Measurements from ENCODE around the gene BPHL.
"Not testable (repeated sequence)": the region's sequence is repeated elsewhere in the genome, so short reads cannot be mapped to it uniquely, and the experiment has no call there.

The BPHL gene

DNA sequence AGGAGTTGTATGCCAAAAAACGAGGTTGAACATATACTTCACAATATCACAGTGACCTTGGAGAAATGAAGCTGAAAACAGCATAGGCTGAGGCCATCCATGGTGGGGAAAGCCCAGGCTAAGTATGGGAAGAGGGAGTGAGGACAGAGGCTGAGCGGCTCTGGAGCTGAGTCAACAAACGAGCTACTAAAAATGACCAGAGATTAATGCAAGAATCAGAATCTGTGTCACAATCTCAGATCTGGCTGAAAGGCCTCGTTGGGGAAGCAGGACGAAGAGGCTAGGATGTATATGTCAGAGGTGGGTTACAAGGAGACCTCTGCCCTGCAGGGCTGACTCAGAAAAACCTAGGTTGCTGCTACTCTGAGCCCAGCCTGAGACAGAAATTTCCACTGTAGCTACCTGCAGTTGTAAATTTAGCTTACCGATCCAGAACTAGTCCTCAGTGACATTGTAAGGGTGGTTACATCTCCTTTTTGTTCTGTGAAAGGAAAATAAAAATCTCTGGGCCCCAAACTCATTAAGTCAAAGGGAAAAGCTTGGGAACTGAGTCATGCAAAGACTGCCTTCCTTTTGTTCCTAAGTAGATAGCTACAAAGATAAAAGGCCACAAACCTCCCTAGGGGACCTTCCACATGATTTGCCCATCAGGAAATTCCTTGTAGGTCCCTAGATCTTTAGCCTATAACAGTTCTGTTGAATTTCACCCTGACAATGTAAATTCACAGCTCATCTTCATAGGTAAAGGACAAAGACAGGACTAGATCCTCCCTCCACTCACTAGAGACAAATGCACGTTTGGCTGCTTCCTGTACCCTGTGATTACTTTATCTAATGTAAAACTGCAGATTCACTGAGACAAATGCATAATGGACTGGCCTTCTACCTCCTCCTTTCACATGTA, 47.4 kb downstream of the BPHL start:
- TF ChIP-seq, protein P1, sequence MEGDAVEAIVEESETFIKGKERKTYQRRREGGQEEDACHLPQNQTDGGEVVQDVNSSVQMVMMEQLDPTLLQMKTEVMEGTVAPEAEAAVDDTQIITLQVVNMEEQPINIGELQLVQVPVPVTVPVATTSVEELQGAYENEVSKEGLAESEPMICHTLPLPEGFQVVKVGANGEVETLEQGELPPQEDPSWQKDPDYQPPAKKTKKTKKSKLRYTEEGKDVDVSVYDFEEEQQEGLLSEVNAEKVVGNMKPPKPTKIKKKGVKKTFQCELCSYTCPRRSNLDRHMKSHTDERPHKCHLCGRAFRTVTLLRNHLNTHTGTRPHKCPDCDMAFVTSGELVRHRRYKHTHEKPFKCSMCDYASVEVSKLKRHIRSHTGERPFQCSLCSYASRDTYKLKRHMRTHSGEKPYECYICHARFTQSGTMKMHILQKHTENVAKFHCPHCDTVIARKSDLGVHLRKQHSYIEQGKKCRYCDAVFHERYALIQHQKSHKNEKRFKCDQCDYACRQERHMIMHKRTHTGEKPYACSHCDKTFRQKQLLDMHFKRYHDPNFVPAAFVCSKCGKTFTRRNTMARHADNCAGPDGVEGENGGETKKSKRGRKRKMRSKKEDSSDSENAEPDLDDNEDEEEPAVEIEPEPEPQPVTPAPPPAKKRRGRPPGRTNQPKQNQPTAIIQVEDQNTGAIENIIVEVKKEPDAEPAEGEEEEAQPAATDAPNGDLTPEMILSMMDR (IDR thresholded peaks at IDR 0.05; ENCODE audit: low read depth, low read length) = no peak

DNA sequence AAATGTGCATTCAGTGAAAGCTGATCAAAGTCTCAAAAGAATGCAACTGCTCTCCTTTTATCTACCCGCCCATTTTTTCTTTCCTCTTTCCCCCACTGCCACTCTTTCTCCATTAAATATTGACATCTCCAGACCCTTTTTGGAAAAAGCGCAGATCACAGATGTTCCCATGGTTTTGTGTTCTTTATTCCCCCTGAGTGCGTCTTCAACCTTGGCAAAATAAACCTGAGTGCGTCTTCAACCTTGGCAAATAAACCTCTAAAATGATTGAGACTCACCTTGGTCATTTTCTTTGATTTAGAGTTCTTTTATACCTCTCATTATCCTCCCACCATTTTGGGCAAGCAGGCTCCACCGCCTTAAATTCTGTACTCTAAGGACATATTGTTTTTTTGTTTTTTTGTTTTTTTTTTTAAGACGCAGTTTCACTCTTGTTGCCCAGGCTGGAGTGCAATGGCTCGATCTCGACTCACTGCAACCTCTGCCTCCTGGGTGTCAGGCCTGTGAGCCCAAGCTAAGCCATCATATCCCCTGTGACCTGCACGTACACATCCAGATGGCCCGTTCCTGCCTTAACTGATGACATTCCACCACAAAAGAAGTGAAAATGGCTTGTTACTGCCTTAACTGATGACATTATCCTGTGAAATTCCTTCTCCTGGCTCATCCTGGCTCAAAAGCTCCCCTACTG, 48.2 kb downstream of the BPHL start:
- not testable (repeated sequence) for H3K4me3 ChIP-seq (ENCODE audit: low read depth, low read length)

More for the DNA sequence above, 47.4 kb downstream of the BPHL start:
- H3K4me3 ChIP-seq (ENCODE audit: low read depth, low read length) = no peak overlapping the region

DNA sequence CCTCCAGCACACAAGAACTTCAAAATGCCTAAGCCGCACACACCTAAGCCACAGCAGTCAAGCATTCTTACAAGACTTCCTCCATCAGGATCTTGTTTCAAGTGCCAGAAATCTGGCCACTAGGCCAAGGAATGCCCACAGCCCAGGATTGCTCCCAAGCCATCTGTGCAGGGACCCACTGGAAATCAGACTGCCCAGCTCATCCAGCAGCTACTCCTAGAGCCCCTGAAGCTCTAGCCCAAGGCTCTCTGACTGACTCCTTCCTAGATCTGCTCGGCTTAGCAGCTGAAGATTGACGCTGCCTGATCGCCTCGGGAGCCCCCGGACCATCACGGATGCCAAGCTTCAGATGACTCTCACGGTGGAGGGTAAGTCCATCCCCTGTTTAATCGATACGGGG, 49.5 kb downstream of the BPHL start:
- H3K4me3 ChIP-seq (ENCODE audit: low read depth, low read length) = not testable (repeated sequence)

DNA sequence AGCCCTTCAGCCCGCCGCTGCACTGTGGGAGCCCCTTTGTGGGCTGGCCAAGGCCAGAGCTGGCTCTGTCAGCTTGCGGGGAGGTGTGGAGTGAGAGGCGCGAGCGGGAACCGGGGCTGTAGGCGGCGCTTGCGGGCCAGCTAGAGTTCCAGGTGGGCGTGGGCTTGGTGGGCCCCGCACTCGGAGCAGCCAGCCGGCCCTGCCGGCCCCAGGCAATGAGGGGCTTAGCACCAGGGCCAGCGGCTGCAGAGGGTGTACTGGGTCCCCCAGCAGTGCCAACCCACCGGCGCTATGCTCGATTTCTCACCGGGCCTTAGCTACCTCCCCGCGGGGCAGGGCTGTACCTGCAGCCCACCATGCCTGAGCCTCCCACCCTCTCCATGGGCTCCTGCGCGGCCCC, 52.2 kb downstream of the BPHL start:
- H3K4me3 ChIP-seq (ENCODE audit: low read depth, low read length) = not testable (repeated sequence)

DNA sequence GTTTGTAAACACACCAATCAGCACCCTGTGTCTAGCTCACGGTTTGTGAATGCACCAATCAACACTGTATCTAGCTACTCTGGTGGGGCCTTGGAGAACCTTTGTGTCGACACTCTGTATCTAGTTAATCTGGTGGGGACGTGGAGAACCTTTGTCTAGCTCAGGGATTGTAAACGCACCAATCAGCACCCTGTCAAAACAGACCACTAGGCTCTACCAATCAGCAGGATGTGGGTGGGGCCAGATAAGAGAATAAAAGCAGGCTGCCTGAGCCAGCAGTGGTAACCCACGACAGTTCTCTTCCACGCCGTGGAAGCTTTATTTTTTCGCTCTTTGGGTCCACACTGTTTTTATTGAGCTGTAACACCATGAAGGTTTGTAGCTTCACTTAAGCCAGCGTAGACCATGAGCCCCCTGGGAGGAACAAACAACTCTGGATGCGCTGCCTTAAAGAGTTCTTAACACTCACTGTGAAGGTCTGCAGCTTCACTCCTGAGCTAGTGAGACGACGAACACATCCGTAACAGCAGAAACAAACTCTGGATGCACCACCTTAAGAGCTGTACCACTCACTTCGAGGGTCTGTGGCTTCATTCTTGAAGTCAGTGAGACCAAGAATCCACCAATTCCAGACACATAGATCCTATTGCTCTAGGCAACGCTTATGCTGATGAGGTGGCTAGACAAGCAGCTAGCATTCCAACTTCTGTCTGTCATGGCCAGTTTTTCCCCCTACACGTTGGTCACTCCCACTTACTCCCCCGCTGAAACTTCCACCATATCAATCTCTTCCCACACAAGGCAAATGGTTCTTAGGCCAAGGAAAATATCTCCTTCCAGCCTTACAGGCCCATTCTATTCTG, 53.0 kb downstream of the BPHL start:
- H3K4me3 ChIP-seq (ENCODE audit: low read depth, low read length) = not testable (repeated sequence)

DNA sequence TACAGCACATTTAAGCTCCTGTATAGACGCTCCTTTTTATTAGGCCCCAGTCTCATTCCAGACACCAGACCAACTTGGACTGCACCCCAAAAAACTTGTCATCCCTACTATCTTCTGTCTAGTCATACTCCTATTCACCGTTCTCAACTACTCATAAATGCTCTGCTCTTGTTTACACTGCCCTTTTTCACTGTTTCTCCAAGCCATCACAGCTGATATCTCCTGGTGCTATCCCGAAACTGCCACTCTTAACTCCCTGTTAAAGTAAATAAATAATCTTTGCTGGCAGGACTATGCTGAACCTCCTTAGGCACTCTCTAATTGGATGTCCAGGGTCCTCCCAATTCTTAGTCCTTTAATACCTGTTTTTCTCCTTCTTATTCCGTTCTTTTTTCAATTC, 54.3 kb downstream of the BPHL start:
- not testable (repeated sequence) for H3K4me3 ChIP-seq (ENCODE audit: low read depth, low read length)

DNA sequence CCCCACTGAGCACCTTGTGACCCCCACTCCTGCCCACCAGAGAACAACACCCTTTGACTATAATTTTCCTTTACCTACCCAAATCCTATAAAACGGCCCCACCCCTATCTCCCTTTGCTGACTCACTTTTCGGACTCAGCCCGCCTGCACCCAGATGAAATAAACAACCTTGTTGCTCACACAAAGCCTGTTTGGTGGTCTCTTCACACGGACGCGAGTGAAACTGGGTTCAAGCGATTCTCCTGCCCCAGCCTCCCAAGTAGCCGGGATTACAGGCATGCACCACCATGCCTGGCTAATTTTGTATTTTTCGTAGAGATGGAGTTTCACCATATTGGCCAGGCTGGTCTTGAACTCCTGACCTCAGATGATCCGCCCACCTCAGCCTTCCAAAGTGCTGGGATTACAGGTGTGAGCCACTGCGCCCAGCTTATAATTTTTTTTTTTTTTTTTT, 55.2 kb downstream of the BPHL start:
- not testable (repeated sequence) for H3K4me3 ChIP-seq (ENCODE audit: low read depth, low read length)

DNA sequence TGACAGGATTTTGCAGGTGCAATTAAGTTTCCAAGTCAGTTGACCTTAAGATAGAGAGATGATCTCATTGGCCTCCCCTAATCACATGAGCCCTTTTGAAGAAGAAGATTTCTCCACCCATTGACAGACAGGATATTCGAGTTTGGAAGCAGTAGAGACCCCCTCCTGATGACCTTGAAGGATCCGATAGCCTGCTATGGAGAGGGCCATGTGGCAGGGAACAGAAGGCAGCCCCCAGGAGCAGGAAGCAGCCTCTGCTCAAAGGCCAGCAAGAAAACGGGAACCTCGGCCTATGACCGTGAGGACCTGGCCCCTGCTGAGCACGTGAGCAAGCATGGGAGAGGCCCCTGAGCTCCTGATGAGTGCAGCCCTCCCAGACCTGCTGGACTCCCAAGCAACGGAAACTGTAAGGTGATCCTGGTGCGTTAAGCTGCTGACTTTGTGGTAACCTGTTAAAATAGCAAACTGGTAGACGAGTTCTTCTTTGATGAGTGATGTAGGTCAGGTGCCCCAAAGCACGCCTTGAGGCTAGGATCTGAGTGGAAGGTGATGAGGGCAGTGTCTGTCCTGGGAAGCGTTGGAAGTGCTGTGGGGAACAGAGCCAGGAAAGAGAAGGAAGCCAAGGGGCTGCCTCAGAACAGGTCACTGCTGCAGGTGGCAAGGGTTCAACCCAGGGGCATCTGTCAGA, 57.3 kb downstream of the BPHL start:
- TF ChIP-seq, protein P1 (IDR thresholded peaks at IDR 0.05; ENCODE audit: low read depth, low read length) = no peak
- H3K4me3 ChIP-seq (ENCODE audit: low read depth, low read length) = no peak overlapping the region

DNA sequence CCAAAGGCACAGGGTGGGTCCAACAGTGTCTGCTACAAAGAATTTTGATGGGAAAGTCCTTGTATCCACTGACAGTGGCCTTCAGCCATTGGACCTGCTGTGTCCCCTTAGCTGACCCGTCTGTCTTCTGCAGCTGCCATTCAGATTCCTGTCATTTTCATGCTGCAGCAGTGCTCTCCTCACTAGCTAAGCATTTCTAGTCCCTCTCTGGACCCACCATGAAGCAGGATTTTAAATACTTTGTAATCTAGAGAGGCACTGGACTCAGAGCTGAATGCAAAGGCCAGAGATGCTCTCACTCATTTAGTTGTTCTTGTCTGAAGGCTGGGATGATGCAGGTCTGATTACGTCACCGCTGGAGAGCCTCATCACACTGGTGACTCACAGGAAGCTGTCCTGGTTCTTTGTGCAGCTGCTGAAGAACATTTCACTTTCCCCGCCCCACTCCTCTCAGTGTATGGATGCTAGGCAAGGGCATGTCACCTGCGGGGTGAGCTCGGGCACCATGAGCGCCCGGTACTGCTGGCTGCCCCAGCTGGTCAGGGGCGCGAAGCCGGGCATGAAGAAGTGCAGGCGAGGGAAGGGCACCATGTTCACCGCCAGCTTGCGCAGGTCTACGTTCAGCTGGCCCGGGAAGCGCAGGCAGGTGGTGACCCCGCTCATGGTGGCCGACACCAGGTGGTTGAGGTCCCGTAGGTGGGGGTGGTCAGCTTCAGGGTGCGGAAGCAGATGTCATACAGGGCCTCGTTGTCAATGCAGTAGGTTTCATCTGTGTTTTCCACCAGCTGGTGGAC, 58.2 kb downstream of the BPHL start:
- TF ChIP-seq, protein P1 (IDR thresholded peaks at IDR 0.05; ENCODE audit: low read depth, low read length) = no peak
- no peak overlapping the region for H3K4me3 ChIP-seq (ENCODE audit: low read depth, low read length)

DNA sequence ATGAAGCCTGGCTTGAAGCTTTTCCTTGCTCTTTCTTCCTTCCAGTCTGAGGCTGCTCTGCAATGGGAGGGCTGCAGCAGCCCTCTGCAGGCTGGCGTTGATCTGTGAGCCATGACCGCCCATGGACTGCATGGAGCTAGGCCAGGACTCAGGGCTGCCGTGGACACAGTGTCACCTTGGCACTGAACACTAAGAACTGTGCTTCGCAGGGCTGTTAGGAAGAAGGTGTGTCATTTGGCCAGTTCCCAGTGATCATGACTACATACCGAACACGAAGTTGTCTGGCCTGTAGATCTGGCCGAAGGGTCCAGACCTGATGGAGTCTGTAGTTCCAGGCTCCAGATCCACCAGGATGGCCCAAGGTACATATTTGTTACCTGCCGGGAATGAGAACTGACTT, 60.2 kb downstream of the BPHL start:
- not testable (repeated sequence) for H3K4me3 ChIP-seq (ENCODE audit: low read depth, low read length)

DNA sequence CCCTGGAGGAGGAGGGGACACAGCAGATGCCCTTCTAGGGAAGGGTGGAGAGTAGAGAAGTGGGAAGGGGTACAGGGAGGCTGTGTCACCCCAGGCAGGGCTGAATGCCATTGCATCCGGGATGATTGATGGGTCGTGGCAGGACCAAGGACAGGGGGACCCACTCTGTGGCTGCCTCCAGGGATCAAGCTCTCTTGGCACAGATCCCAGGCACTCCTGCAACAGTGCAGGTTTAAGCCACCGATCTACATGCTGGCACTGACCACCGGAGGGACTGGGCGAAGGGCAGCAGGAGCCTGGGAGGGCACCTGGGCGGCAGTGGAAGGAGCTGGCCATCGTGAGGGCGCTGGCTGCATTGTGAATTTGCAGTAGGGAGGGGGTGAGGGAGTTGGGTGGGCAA, 61.4 kb downstream of the BPHL start:
- peak overlapping the region; percentile 44 for H3K4me3 ChIP-seq (ENCODE audit: low read depth, low read length)

Measured in WI38 (cell line).